PC-9 (cell line): ENCODE measurements around the gene ASTN2. TPM values are rescaled to one million over a fixed set of nuclear protein-coding genes. Genes with fewer than 3 reads are reported as not detected.
A peak's percentile ranks its signal among the peaks of the same experiment; 100 is the strongest.
"Not testable (repeated sequence)": the region's sequence is repeated elsewhere in the genome, so short reads cannot be mapped to it uniquely, and the experiment has no call there.

Experiments
- BruUV-seq: library from RNA; stranded (reverse); fragments of 400-500 nt; replicated peaks from 2 replicates; lab custom pipeline; 2021; lab: Mats Ljungman, UMichigan
- CTCF ChIA-PET: fragments of 300-600 bp; sonication (Branson Sonifier 250); formaldehyde crosslinking; loops from one replicate; lab custom pipeline; 2022; ENCODE audit warnings: antibody characterized with exemption; lab: Charles Lee
- POLR2A ChIA-PET: fragments of 300-600 bp; sonication (Branson Sonifier 250); formaldehyde crosslinking; loops from one replicate; lab custom pipeline; 2022; ENCODE audit warnings: antibody characterized with exemption; ENCODE audit not compliant: unreplicated experiment; lab: Charles Lee
- DNase-seq, 2 experiments: peaks; one replicate each; pipeline versions ENCODE4 v3.0.0 to v3.0.0-alpha.2; 2015 to 2022; ENCODE audit warnings: mixed read lengths in 1 of 2
- H2AFZ ChIP-seq: fragments of 200-600 bp; sonication (generic); 2 replicates; pipeline ENCODE4 v1.8.1; 2017; ENCODE audit warnings: antibody characterized with exemption
- H3F3A ChIP-seq: fragments of 200-600 bp; sonication (generic); 2 replicates; pipeline ENCODE4 v1.8.1; 2017; ENCODE audit warnings: antibody characterized with exemption, mild to moderate bottlenecking, low read depth; ENCODE audit not compliant: insufficient read depth
- H3K27ac ChIP-seq: fragments of 200-600 bp; sonication (generic); 2 replicates; pipeline ENCODE4 v1.6.1; 2016; ENCODE audit warnings: mixed run types
- H3K27me3 ChIP-seq: fragments of 200-600 bp; sonication (generic); 2 replicates; pipeline ENCODE4 v1.6.1; 2016; ENCODE audit warnings: low read depth, mixed run types; ENCODE audit not compliant: insufficient read depth
- H3K36me3 ChIP-seq: fragments of 200-600 bp; sonication (generic); 2 replicates; pipeline ENCODE4 v1.6.1; 2016; ENCODE audit warnings: low read depth, mixed run types
- H3K4me1 ChIP-seq: fragments of 200-600 bp; sonication (generic); replicated peaks from 2 replicates; pipeline ENCODE4 v1.6.1; 2016; ENCODE audit warnings: mixed run types; ENCODE audit not compliant: insufficient read depth
- H3K4me2 ChIP-seq: fragments of 200-600 bp; sonication (generic); 2 replicates; pipeline ENCODE4 v1.6.1; 2017; ENCODE audit warnings: mixed run types
- H3K4me3 ChIP-seq: fragments of 200-600 bp; sonication (generic); 2 replicates; pipeline ENCODE4 v1.6.1; 2016; ENCODE audit warnings: mixed run types
- H3K79me2 ChIP-seq: fragments of 200-600 bp; sonication (generic); 2 replicates; pipeline ENCODE4 v1.6.1; 2017; ENCODE audit warnings: low read depth, mixed run types
- H3K9me2 ChIP-seq: fragments of 200-600 bp; sonication (generic); 2 replicates; pipeline ENCODE4 v1.8.1; 2017; ENCODE audit warnings: mild to moderate bottlenecking; ENCODE audit not compliant: insufficient read depth
- H3K9me3 ChIP-seq: fragments of 200-600 bp; sonication (generic); 2 replicates; pipeline ENCODE4 v1.8.1; 2016; ENCODE audit warnings: low read depth; ENCODE audit not compliant: insufficient read depth
- H4K20me1 ChIP-seq: fragments of 200-600 bp; sonication (generic); 2 replicates; pipeline ENCODE4 v1.8.1; 2017; ENCODE audit not compliant: insufficient read depth
- EZH2 ChIP-seq: fragments of 200-600 bp; sonication (generic); IDR thresholded peaks from 2 replicates; pipeline ENCODE4 v1.8.0; 2017; ENCODE audit warnings: antibody characterized with exemption, low read depth
- intact Hi-C: fragments of 100-400 bp; cut with micrococcal nuclease; formaldehyde crosslinking; loops from one replicate; pipeline ENCODE4 v1.10.0; 2022; ENCODE audit not compliant: unreplicated experiment
- total RNA-seq: library from RNA; stranded (reverse); gene quantifications from 2 replicates; pipeline ENCODE4 v1.2.3, GENCODE V29; 2021
- TF ChIP-seq, protein P1 (sequence below): fragments of 200-600 bp; sonication (generic); conservative IDR thresholded peaks from 2 replicates; pipeline ENCODE4 v1.6.1; 2017; ENCODE audit warnings: mixed run types, antibody characterized with exemption, mild to moderate bottlenecking, moderate library complexity

Gene ASTN2
- total RNA-seq, 1 experiment from 2014 or later, result 6.2 TPM

DNA sequence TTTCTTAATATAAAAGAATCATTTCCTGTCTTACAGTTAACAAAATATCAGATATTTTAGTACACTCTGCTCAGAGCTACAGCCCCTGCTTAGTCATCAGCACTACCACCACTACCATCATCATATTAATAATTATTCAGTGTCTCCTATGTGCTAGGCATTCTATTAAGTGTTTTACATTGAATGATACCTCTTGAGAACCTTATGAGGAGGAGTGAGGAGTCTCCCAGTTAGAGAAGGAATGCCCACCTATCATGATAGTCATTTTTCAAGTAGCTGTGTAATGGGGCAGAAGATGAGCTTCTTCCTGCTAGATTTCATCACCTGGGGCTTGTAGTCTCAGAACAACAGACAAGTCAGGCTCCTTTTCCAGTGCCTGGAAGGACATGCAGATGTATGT lies 489.7 kb downstream of the ASTN2 start:
- Histone ChIP-seq H3F3A (no peaks in the 10 kb centered on the region), H3K4me2 (no peak overlapping the region), H3K4me1 (no peaks in the 10 kb centered on the region; the same call in 1 of the 2 replicates), H3K4me3 (no peak overlapping the region), H3K9me2 (no peaks in the 10 kb centered on the region), H3K27me3 (no peaks in the 10 kb centered on the region), H3K79me2 (no peaks in the 10 kb centered on the region), H3K36me3 (no peaks in the 10 kb centered on the region), H3K27ac (no peak overlapping the region), H2AFZ (no peak overlapping the region), H3K9me3 (no peaks in the 10 kb centered on the region), H4K20me1 (no peaks in the 10 kb centered on the region)
- TF ChIP-seq, protein P1, sequence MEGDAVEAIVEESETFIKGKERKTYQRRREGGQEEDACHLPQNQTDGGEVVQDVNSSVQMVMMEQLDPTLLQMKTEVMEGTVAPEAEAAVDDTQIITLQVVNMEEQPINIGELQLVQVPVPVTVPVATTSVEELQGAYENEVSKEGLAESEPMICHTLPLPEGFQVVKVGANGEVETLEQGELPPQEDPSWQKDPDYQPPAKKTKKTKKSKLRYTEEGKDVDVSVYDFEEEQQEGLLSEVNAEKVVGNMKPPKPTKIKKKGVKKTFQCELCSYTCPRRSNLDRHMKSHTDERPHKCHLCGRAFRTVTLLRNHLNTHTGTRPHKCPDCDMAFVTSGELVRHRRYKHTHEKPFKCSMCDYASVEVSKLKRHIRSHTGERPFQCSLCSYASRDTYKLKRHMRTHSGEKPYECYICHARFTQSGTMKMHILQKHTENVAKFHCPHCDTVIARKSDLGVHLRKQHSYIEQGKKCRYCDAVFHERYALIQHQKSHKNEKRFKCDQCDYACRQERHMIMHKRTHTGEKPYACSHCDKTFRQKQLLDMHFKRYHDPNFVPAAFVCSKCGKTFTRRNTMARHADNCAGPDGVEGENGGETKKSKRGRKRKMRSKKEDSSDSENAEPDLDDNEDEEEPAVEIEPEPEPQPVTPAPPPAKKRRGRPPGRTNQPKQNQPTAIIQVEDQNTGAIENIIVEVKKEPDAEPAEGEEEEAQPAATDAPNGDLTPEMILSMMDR, result no peak
- TF ChIP-seq EZH2, result no peak
- intact Hi-C loops, result no loop called here
- BruUV-seq, result no TSS peak
- ChIA-PET POLR2A (no interaction called here), CTCF (no interaction called here)
- peak in 1 of 2 experiments; percentile 36 for DNase-seq

DNA sequence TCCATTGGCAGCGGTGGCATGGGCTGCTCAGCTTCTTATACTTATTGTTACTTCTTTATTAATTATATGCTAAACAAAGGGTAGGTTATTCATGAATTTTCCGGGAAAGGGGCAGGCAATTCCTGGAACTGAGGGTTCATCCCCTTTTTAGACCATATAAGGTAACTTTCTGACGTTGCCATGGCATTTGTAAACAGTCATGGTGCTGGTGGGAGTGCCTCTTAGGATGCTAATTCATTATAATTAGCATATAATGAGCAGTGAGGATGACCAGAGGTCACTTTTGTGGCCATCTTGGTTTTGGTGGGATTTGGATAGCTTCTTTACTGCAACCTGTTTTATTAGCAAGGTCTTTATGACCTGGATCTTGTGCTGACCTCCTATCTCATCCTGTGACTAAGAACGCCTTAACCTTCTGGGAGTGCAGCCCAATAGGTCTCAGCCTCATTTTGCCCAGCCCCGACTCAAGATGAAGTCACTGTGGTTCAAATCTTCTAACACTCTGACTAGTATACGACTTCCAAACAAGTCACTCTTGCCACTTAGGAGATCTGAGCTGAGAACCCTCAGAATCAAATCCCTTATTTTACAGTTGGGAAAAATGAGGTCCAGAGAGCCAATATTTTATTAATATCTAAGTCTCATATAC lies 490.3 kb downstream of the ASTN2 start:
- TF ChIP-seq EZH2, result no peak
- TF ChIP-seq, protein P1, result no peak
- Histone ChIP-seq H3F3A (no peaks in the 10 kb centered on the region), H3K79me2 (no peaks in the 10 kb centered on the region), H3K4me1 (no peaks in the 10 kb centered on the region; the same call in 1 of the 2 replicates), H3K9me3 (no peaks in the 10 kb centered on the region), H3K4me2 (no peak overlapping the region), H3K4me3 (no peak overlapping the region), H3K36me3 (no peaks in the 10 kb centered on the region), H3K9me2 (no peaks in the 10 kb centered on the region), H4K20me1 (no peaks in the 10 kb centered on the region), H2AFZ (no peak overlapping the region), H3K27me3 (no peaks in the 10 kb centered on the region), H3K27ac (no peak overlapping the region)
- BruUV-seq, result no TSS peak
- no peak for DNase-seq
- POLR2A ChIA-PET, result no interaction called here
- CTCF ChIA-PET, result no interaction called here
- intact Hi-C loops, result no loop called here

- POLR2A ChIA-PET, CTCF ChIA-PET: not testable (repeated sequence)
Measured at GRCh38 chr9:116917895-116918508, 496.9 kb downstream of the ASTN2 start.

More at GRCh38 chr9:116917895-116918508, 496.9 kb downstream of the ASTN2 start:
- H3K79me2 ChIP-seq, H3K27ac ChIP-seq, DNase-seq, H3K36me3 ChIP-seq, H3K4me3 ChIP-seq, H4K20me1 ChIP-seq, H3K9me3 ChIP-seq, H3K4me1 ChIP-seq, intact Hi-C loops, H3K27me3 ChIP-seq, H3F3A ChIP-seq, BruUV-seq, H3K9me2 ChIP-seq, H2AFZ ChIP-seq, H3K4me2 ChIP-seq: not testable (repeated sequence)
